ENCODE measurements around the gene IFITM2.
"Not testable (repeated sequence)": the region's sequence is repeated elsewhere in the genome, so short reads cannot be mapped to it uniquely, and the experiment has no call there.

The IFITM2 gene

DNA sequence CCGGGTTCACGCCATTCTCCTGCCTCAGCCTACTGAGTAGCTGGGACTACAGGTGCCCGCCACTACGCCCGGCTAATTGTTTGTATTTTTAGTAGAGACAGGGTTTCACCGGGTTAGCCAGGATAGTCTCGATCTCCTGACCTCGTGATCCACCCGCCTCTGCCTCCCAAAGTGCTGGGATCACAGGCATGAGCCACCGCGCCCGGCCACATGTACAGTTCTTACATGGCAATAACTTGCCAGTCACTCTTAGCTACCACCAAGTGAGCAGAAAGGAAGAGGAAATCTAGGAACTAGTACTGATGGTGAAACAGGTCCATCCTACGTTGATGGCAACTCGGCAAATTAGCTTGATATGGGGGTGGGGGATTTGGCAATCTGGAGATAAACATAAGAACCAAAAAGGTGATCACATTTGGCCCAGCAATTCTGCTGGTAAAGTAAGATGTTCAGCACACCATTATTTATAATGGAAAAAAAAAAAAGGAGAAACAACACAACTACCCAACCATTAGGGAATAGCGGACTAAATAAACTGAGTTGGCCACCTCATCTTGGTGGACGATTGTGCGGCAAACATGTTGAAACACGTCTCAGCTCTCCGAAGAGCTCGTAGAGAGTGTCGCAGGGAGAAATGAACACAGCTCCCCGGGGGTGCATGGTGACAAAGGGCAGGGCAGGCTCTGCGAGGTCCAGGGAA, 24.1 kb upstream of the IFITM2 start:
- TF ChIP-seq ZNF274 (IDR thresholded peaks at IDR 0.05; ENCODE audit: low read depth, low read length), result no peak
- no peak for TF ChIP-seq YY1 (IDR thresholded peaks at IDR 0.05; ENCODE audit: insufficient read depth, insufficient read length)
- no peak for TF ChIP-seq SUZ12 (IDR thresholded peaks at IDR 0.05; ENCODE audit: extremely low read depth, insufficient read depth, insufficient read length)
- no peak overlapping the region for H3K9ac ChIP-seq (ENCODE audit: insufficient read length, low read depth)
- peaks cover 29% of the 10 kb centered on the region for H3K27me3 ChIP-seq (ENCODE audit: insufficient read depth, insufficient read length)
- H3K4me3 ChIP-seq (ENCODE audit: insufficient read length, low read depth), result no peak overlapping the region
- peaks cover 14% of the 10 kb centered on the region for H3K4me1 ChIP-seq (ENCODE audit: insufficient read depth, insufficient read length)
- no peaks in the 10 kb centered on the region for H3K9me3 ChIP-seq (ENCODE audit: insufficient read depth, low read length)
- DNase-seq (ENCODE audit: low read depth, low spot score), result no peak
- no peaks in the 10 kb centered on the region for H3K36me3 ChIP-seq (ENCODE audit: insufficient read depth, insufficient read length, low read length)

DNA sequence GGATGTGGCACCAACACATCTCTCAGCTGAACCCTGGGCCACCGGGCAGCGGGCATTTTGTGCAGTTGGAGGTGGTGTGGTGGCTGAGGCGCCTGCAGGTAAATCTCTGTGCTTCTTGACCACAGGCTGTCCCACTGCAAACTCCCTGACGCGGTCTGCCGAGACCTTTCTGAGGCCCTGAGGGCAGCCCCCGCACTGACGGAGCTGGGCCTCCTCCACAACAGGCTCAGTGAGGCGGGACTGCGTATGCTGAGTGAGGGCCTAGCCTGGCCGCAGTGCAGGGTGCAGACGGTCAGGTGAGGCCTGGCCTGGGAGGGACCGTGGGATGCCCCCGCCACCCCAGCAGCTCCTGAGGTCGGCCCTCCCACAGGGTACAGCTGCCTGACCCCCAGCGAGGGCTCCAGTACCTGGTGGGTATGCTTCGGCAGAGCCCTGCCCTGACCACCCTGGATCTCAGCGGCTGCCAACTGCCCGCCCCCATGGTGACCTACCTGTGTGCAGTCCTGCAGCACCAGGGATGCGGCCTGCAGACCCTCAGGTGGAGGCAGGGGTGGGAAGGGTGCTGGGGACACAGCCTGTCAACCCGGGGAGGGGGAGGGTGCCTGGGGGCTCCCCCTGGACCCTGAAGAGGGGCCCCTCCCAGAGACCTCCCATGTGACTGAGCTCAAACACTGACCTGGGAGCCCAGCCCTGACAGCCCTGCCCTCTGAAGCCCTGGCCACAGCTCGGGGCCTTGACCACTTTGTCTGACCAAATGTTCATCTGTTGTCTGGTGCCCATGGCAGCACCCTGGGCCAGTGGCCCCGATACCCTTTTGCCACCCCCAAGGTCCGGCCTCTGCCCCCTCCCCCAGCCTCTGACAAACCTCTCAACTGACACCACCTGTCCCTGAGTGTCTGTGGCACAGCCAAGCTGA, 23.3 kb upstream of the IFITM2 start:
- H3K9me3 ChIP-seq (ENCODE audit: insufficient read depth, low read length), result no peaks in the 10 kb centered on the region
- no peak overlapping the region for H3K9ac ChIP-seq (ENCODE audit: insufficient read length, low read depth)
- DNase-seq (ENCODE audit: low read depth, low spot score), result no peak
- H3K4me1 ChIP-seq (ENCODE audit: insufficient read depth, insufficient read length), result peaks cover 10% of the 10 kb centered on the region
- H3K27me3 ChIP-seq (ENCODE audit: insufficient read depth, insufficient read length), result peaks cover 30% of the 10 kb centered on the region
- H3K4me3 ChIP-seq (ENCODE audit: insufficient read length, low read depth), result no peak overlapping the region
- H3K36me3 ChIP-seq (ENCODE audit: insufficient read depth, insufficient read length, low read length), result no peaks in the 10 kb centered on the region
- TF ChIP-seq YY1 (IDR thresholded peaks at IDR 0.05; ENCODE audit: insufficient read depth, insufficient read length) (no peak), ZNF274 (IDR thresholded peaks at IDR 0.05; ENCODE audit: low read depth, low read length) (no peak), SUZ12 (IDR thresholded peaks at IDR 0.05; ENCODE audit: extremely low read depth, insufficient read depth, insufficient read length) (no peak)

DNA sequence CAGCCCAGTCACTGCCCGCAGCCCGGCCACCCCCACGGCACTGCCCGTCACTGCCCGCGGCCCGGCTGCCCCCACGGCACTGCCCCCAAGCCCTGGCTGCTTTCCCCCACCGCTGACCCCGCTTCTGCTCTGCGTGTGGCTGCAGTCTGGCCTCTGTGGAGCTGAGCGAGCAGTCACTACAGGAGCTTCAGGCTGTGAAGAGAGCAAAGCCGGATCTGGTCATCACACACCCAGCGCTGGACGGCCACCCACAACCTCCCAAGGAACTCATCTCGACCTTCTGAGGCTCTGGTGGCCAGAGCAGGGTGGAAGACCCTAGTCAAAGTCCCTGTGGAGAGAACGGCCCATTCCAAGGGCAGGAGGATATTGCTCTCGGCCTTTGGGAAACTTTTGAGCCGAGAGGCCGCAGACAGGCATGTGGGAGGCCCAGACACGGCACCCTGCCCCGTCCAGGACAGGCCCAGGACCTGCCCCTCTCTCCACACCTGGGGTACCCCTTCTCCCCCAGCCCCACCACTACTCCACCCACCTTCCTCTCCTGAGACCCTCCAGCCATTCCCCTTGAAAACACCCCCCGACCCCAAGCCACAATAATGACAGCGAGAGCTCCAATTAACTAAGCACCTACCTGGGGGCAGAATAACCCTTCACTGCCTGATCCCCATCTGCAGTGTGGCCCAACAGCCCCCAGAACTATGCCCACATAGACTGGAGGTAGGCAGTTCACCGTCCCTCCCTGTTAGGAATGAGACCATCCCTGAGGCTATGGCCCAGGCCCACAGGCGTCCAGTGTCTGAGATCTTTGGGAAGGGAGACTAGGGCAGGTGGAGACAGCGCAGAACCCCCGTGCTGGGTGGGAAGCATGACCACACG, 22.4 kb upstream of the IFITM2 start:
- H3K9ac ChIP-seq (ENCODE audit: insufficient read length, low read depth), result peak overlapping the region; percentile 64
- H3K4me3 ChIP-seq (ENCODE audit: insufficient read length, low read depth), result no peak overlapping the region
- H3K4me1 ChIP-seq (ENCODE audit: insufficient read depth, insufficient read length), result peaks cover 16% of the 10 kb centered on the region
- peaks cover 30% of the 10 kb centered on the region for H3K27me3 ChIP-seq (ENCODE audit: insufficient read depth, insufficient read length)
- peaks cover 6% of the 10 kb centered on the region for H3K36me3 ChIP-seq (ENCODE audit: insufficient read depth, insufficient read length, low read length)
- no peaks in the 10 kb centered on the region for H3K9me3 ChIP-seq (ENCODE audit: insufficient read depth, low read length)
- TF ChIP-seq YY1 (IDR thresholded peaks at IDR 0.05; ENCODE audit: insufficient read depth, insufficient read length) (no peak), SUZ12 (IDR thresholded peaks at IDR 0.05; ENCODE audit: extremely low read depth, insufficient read depth, insufficient read length) (no peak), ZNF274 (IDR thresholded peaks at IDR 0.05; ENCODE audit: low read depth, low read length) (no peak)
- no peak for DNase-seq (ENCODE audit: low read depth, low spot score)

DNA sequence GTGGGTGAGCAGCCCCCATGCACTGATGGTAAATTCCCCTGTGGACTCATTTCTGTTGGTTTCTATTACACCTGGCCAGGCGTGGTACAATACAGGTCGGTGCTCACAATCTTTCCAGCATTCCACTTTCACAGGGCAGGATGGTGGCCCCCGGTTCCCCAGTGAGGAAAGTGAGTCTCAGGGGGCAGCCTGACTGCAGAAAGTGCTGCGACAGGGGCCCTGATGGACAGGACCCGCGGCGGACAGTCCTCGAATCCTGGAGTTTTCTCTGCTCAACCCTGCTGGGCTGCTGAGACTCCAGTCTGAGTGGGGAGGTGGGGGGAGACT, 21.8 kb upstream of the IFITM2 start:
- Histone ChIP-seq H3K4me3 (ENCODE audit: insufficient read length, low read depth) (no peak overlapping the region), H3K36me3 (ENCODE audit: insufficient read depth, insufficient read length, low read length) (peaks cover 12% of the 10 kb centered on the region), H3K27me3 (ENCODE audit: insufficient read depth, insufficient read length) (peaks cover 26% of the 10 kb centered on the region), H3K4me1 (ENCODE audit: insufficient read depth, insufficient read length) (peaks cover 22% of the 10 kb centered on the region), H3K9me3 (ENCODE audit: insufficient read depth, low read length) (no peaks in the 10 kb centered on the region), H3K9ac (ENCODE audit: insufficient read length, low read depth) (peak overlapping the region; percentile 64)
- no peak for DNase-seq (ENCODE audit: low read depth, low spot score)
- TF ChIP-seq SUZ12 (IDR thresholded peaks at IDR 0.05; ENCODE audit: extremely low read depth, insufficient read depth, insufficient read length) (no peak), ZNF274 (IDR thresholded peaks at IDR 0.05; ENCODE audit: low read depth, low read length) (no peak), YY1 (IDR thresholded peaks at IDR 0.05; ENCODE audit: insufficient read depth, insufficient read length) (no peak)

DNA sequence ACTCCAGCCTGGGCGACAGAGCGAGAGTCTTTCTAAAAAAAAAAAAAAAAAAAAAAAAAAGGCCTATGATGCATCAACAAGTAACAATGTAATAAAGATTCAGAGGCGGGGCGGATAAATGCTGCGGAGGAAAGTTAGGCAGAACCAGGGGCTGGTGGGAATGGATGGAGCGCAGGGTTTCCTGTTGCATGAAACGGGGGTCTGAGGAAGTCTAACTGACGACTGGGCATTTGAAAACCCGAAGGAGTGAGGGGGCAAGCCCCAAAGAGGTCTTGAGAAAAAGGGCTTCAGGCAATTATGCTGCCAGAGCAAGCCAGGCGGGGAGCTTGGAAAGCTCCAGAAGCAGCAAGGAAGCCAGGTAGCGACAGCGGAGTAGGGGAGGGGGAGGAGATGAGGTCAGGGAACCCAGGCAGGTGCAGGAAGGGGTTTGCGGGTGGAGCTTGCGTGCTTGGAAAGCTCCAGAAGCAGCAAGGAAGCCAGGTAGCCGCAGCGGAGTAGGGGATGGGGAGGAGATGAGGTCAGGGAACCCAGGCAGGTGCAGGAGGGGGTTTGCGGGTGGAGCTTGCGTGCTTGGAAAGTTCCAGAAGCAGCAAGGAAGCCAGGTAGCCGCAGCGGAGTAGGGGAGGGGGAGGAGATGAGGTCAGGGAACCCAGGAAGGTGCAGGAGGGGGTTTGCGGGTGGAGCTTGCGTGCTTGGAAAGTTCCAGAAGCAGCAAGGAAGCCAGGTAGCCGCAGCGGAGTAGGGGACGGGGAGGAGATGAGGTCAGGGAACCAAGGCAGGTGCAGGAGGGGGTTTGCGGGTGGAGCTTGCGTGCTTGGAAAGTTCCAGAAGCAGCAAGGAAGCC, 20.4 kb upstream of the IFITM2 start:
- H3K9ac ChIP-seq (ENCODE audit: insufficient read length, low read depth), result peak overlapping the region; percentile 90
- not testable (repeated sequence) for H3K9me3 ChIP-seq (ENCODE audit: insufficient read depth, low read length); H3K4me3 ChIP-seq (ENCODE audit: insufficient read length, low read depth); DNase-seq (ENCODE audit: low read depth, low spot score)
- H3K36me3 ChIP-seq (ENCODE audit: insufficient read depth, insufficient read length, low read length), result peaks cover 19% of the 10 kb centered on the region
- H3K27me3 ChIP-seq (ENCODE audit: insufficient read depth, insufficient read length), result peaks cover 17% of the 10 kb centered on the region
- peaks cover 28% of the 10 kb centered on the region for H3K4me1 ChIP-seq (ENCODE audit: insufficient read depth, insufficient read length)

DNA sequence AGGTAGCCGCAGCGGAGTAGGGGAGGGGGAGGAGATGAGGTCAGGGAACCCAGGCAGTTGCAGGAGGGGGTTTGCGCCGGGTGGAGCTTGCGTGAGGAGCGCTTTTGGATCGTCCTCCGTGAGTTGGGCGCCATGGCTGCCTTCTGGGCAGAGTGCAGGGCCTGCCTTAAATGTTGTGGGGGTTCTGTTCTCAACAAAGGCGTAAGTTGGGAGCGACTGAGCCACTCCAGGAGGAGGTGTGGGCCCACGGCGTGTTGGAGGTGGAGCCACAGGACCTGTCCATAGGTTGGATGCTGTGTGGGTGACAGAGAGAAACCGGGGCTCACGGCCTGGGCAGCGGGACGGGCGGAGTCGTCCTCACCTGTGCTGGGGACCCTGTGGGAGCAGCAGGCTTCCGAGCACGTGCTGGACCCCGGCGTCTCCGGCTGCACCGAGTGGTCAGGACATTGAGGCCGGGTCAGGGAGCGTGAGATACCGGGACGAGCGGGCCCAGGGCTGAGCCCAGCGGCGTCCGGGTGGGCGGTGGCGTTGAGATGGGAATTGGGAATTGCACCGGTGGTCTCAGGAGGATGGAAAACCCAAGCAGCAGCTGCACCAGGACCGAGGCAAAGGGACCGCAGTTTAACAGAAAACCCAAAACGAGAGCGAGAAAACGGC, 19.7 kb upstream of the IFITM2 start:
- no peak for DNase-seq (ENCODE audit: low read depth, low spot score)
- Histone ChIP-seq H3K36me3 (ENCODE audit: insufficient read depth, insufficient read length, low read length) (peaks cover 26% of the 10 kb centered on the region), H3K4me3 (ENCODE audit: insufficient read length, low read depth) (peak overlapping the region; percentile 59), H3K27me3 (ENCODE audit: insufficient read depth, insufficient read length) (peaks cover 17% of the 10 kb centered on the region), H3K4me1 (ENCODE audit: insufficient read depth, insufficient read length) (peaks cover 28% of the 10 kb centered on the region), H3K9ac (ENCODE audit: insufficient read length, low read depth) (peak overlapping the region; percentile 90), H3K9me3 (ENCODE audit: insufficient read depth, low read length) (no peaks in the 10 kb centered on the region)
- TF ChIP-seq SUZ12 (IDR thresholded peaks at IDR 0.05; ENCODE audit: extremely low read depth, insufficient read depth, insufficient read length), result no peak
- no peak for TF ChIP-seq ZNF274 (IDR thresholded peaks at IDR 0.05; ENCODE audit: low read depth, low read length)
- no peak for TF ChIP-seq YY1 (IDR thresholded peaks at IDR 0.05; ENCODE audit: insufficient read depth, insufficient read length)

Measured in NT2/D1 (cell line).